Adipose tissue (tissue), 3 donors: Measurements from ENCODE around the gene CHD2. TPM values are rescaled to one million over a fixed set of nuclear protein-coding genes. Genes with fewer than 3 reads are reported as not detected.

Experiments used
- H3K27ac ChIP-seq: one replicate; pipeline ENCODE4 v1.5.1; 2013; ENCODE audit warnings: low read depth, low read length
- WGBS, 3 donors: extraction: QIAGEN DNeasy Blood & Tissue Kit; methylation state at CpG; one replicate each; pipeline ENCODE4 v1.1.7; 2013; 5-methylcytosine and 5-hydroxymethylcytosine counted together
- polyA plus RNA-seq, 3 donors: library from polyadenylated mRNA; stranded (reverse); fragments of 200-250 nt; gene quantifications; one replicate each; pipeline ENCODE4 v1.2.3, GENCODE V29; 2013
- donor health status: healthy with polysubstance abuse.
- donor health status: Bipolar disorder and iron deficiency.
- donor health status: healthy.

CHD2 gene
- polyA plus RNA-seq, 3 donors = 12.5 to 38.1 (median 32.6) TPM

DNA sequence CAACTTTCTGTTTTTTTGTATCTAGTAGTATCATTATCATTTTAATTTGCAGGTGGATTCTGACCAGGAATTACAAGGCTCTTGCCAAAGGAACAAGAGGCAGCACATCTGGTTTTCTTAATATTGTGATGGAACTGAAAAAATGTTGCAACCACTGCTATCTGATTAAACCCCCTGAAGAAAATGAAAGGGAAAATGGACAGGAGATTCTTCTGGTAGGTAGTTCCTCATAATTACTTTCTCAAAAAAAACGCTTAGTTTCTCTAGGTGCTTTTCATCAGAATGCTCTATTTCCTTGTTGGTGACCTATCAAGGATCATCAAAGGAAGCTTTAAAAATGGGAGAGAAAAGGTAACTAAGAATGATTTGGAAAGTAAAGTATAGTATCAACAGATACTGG lies 71.6 kb downstream of the CHD2 start:
- 62 to 81% (median 77%) methylated on average over 1 of the region's 1 CpG for WGBS, 3 donors
- no peak overlapping the region for H3K27ac ChIP-seq

DNA sequence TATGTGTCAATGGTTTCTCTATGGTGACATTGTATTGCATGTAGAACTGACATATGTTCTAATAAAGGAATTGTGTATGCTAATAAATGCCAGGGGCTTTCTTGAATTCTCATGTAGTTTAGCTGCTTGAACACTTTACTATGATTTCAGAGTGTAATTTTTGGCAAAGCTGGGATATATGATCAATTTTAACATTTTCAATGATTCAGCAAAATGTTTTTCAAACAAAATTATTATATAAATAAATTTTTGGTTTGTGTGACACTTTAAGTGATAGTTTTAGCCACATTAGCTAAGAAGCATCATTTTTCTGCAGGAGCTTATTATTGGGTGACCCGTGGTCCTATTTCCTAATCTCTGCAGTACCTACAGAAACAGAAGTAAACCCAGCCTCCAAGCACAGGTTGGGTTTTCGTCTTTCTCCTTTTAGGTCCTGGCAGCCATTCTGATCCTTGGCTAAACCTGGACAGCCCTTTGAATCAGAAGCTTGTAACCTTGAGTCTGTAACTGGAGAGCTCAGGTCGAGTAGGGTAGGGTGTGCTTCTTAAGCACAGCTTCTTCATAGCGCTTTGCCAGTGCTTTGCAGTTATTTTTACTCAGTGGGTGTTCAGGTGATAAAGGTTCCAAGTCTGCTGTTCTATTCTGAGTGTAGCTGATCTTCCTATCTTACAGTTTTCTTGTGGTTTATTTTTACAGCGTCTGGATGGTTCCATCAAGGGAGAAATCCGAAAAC lies 74.2 kb downstream of the CHD2 start:
- 82 to 93% (median 92%) methylated on average over 6 of the region's 6 CpGs for WGBS, 3 donors
- no peak overlapping the region for H3K27ac ChIP-seq

DNA sequence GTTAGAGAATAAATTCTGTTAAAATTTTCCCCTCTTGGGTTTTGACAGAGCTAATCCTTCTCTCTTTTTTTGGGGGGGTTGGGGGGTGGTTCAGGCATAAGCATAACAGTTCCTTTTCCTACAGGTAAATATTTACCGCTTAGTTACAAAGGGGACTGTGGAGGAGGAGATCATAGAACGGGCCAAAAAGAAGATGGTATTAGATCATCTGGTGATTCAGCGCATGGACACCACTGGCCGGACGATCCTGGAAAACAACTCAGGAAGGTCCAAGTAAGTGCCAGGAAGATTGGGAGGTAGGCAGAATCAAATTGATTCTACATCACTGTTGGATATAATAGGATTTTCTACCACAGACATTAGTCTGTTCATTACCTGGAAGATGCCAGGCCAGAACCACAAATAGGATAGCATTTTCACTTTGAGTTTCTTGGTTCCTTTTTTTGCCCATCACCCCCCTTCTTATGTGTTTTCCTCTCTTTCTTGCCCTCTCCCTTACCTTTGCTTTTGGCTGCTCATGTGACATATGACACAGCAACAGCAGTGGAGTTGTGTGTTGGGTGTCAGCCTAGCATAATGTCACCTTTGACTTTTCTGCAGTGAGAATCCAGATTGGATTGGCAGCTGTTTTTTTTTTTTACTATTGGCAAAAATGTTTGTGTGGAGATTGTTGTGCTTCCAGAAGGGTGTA lies 79.0 kb downstream of the CHD2 start:
- 83 to 94% (median 90%) methylated on average over 5 of the region's 5 CpGs for WGBS, 3 donors
- no peak overlapping the region for H3K27ac ChIP-seq

DNA sequence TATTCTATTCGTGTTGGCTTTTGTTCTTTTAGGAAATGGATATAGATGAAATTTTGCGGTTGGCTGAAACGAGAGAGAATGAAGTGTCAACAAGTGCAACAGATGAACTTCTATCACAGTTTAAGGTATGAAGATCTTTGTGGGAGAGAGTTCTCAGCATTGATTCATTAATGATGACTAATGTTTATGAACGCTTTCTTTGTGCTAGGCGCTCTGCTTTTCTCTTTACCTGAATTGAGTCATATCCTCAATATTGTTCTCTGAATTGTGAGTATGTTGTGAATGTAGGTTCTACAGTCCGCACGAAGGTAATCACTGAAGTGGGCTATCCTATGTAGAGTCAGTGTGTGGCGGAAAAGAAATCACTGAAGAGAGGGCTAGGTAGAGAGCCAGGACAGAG lies 81.2 kb downstream of the CHD2 start:
- no peak overlapping the region for H3K27ac ChIP-seq
- WGBS, 3 donors = 84 to 96% (median 89%) methylated on average over 8 of the region's 8 CpGs

DNA sequence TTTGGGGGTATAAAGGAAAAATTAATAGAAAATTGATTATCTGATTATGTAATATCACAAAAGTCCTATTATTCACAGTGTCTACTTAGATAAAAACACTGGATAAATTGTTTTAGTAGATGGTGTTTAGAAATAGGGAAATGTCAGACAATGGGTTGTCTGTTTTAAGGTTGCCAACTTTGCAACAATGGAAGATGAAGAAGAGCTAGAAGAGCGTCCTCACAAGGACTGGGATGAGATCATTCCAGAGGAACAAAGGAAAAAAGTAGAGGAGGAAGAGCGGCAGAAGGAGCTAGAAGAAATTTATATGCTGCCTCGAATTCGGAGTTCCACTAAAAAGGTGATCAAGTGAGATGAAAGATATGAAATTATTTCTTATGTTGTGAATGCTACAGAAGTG lies 84.0 kb downstream of the CHD2 start:
- no peak overlapping the region for H3K27ac ChIP-seq
- WGBS, 3 donors = 88 to 94% (median 90%) methylated on average over 4 of the region's 4 CpGs

DNA sequence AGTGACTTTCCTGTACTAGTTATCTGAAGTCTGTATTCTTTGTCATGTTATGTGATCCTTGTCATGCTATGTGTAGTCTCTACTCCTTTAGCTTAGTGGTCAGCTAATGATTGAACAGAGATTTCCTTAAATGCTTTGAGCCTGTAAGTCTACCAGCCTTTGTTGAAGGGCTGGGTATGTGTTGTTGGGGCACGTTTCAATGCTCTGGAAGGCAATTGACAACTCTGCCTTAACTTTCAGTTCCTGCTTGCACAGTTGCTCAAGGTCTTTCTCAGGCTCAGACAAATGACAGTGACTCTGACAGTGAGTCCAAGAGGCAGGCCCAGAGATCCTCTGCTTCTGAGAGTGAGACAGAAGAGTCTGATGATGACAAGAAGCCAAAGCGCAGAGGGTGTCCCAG lies 89.3 kb downstream of the CHD2 start:
- 83 to 88% (median 83%) methylated on average over 2 of the region's 2 CpGs for WGBS, 3 donors
- H3K27ac ChIP-seq = no peak overlapping the region

DNA sequence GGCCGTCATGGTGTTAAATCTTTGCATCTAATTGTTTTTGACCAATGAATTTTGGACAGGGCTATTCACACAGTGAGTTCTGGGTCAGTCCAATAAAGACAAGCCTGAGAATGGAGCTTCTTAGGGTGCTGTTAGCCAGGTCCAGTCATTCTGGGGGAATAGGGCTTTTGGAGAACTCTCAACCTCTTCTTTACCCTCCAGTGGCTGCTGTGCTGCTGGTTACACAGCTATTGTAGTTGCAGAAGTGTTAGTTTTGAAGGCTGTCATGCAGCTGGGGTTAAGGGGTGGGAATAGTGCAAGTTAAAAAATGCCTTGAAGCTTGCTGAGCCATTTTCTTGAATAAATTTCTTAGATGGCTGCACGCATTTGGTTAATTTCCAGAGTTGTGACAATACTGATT lies 89.9 kb downstream of the CHD2 start:
- no peak overlapping the region for H3K27ac ChIP-seq
- WGBS, 3 donors = 82 to 97% (median 93%) methylated on average over 2 of the region's 2 CpGs

DNA sequence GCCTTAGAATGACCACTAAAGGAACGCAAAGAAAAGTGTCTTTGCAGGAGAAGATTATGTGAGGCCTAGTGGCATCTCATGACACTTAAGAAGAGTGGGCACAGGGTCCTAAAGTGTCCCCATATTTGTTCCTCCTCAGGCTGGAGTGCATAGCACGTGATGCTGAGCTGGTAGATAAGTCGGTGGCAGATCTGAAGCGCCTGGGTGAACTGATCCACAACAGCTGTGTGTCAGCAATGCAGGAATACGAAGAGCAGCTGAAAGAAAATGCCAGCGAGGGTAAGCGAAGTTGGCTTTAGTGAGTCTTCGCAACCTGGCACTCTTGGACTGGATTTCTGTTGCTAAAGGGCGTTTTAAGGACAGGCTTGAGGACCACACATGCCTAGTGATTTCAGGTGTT lies 92.6 kb downstream of the CHD2 start:
- 86 to 93% (median 90%) methylated on average over 9 of the region's 9 CpGs for WGBS, 3 donors
- no peak overlapping the region for H3K27ac ChIP-seq

DNA sequence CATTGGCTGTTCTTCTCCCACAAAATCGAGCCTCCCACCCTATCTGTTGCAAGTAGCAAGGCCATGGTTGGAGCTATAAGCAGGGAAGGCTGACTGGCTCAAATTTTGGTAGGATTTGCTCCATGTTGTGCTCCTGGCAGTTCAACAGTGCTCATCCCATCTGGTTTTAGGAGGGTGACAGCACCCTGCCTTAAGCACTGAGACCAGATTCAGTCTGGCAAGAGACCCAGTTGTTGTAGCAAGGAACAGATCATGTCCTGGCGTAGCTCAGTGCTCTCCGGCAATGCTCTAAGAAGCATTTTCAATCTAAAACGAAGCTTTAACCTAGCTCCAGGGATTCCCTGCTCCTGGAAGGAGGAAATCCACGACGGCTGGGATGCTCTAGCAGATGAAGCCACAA lies 97.7 kb downstream of the CHD2 start:
- no peak overlapping the region for H3K27ac ChIP-seq
- 91 to 95% (median 94%) methylated on average over 6 of the region's 6 CpGs for WGBS, 3 donors

DNA sequence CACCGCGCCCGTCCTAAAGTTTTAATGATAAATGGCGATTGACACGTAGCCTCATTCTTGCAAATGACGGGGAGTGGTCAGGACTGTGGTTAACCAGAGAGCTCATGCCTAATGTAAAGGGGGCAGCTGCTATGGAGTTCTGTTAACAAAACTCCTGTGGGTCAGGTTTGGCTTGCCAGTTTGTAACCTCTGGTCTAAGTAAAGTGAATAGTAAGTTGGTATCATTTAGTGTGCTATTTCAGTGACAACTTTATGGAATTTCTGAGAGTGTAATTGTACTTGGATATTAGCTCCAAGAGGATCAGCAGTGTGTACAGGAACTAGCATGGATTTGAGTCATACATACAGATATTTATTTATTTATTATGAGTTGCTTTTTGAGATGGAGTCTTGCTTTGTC lies 101.0 kb downstream of the CHD2 start:
- no peak overlapping the region for H3K27ac ChIP-seq
- 87 to 98% (median 97%) methylated on average over 6 of the region's 6 CpGs for WGBS, 3 donors

DNA sequence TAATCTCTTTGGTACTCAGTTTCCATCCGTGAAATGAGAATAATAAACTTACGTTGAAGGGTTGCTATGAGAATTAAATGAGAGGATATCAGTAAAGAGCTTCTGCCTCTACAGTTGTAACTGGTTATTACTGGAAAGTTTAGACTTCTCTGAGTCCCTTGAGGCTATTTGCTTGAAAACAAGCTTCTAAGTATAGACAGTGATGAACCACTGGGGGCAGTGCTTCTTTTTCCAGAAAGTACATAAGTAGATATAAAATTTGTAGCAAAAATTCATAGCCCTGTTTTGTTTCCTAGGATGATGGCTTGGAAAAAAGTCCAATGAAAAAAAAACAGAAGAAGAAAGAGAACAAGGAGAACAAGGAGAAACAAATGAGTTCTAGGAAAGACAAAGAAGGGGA lies 101.8 kb downstream of the CHD2 start:
- WGBS, 3 donors = 86 to 93% (median 89%) methylated on average over 2 of the region's 2 CpGs
- no peak overlapping the region for H3K27ac ChIP-seq

DNA sequence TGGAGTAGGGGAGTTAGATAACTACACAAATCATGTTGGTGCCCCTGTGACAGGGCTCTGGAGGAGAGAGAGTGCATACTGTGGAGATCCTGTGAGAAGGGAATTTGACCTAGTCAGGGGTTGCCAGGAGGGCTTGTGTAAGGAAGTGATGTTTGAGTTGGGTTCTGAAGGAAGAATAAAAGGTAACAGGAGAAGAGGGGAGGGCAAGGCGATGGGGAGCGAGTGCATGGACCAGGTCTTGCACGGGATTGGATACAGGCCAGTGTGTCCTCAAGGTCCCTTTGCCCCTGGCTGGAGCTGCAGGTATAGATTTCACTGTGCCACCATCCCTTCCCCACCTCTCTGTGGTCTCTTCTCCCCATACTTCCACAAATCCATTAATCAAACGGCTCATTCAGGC lies 105.0 kb downstream of the CHD2 start:
- H3K27ac ChIP-seq = no peak overlapping the region
- 68 to 93% (median 86%) methylated on average over 4 of the region's 4 CpGs for WGBS, 3 donors

DNA sequence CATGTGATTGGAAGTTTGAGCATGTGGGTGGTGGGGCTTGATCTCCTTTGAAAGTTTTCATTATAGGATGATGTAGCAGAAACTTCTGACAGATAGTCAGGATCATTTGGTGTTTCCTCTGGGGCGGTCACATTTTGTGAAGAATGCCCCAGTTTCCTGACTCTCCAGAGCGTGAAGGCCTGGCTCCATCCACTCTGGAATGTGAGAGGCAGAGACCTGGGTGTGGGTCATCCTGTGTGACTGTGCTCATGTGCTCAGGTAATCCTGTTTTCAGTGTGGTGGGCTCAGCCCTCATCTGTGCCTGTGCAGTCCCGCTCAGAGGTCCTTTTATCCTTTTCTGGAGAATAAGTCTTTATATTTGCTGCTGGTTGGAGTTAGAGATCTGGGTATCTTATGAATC lies 107.9 kb downstream of the CHD2 start:
- no peak overlapping the region for H3K27ac ChIP-seq
- WGBS, 3 donors = 93 to 98% (median 95%) methylated on average over 3 of the region's 3 CpGs

DNA sequence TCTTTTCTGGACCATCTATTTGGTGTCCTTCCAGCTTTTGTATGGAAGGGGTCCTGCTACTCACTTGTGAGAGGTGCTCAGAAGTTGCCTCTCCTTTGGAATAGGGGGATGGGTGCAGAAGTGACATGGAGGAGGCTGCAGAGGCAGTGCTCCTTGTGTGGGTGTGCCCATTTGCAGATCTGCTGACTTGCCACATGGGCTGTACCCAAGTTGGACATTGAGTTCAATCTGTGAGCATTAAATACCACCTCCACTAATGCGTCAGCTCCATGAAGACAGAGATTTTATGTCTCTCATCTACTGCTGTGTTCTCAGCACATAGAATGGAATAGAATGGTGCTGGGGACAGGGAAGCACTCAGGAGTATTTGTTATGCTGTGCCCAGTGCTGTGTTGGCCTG lies 112.7 kb downstream of the CHD2 start:
- WGBS, 3 donors = 90 to 97% (median 97%) methylated on average over 1 of the region's 1 CpG
- no peak overlapping the region for H3K27ac ChIP-seq

DNA sequence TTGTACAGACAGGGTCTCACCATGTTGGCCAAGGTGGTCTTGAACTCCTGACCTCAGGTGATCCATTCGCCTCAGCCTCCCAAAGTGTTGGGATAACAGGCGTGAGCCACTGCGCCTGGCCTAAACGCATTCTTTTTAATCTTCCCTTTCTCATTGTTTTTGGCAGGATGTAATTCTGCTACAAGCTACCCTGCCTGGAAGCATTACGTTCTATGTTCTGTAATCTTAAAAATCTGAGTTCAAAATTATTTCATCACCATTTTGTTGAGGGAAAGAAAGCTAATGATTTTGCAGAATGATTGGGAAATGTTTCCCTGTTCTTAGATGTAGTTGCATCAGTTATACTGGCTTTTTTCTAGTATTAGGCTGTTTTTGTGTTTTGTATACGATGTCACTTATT lies 117.4 kb downstream of the CHD2 start:
- no peak overlapping the region for H3K27ac ChIP-seq
- 61 to 87% (median 71%) methylated on average over 6 of the region's 6 CpGs for WGBS, 3 donors

DNA sequence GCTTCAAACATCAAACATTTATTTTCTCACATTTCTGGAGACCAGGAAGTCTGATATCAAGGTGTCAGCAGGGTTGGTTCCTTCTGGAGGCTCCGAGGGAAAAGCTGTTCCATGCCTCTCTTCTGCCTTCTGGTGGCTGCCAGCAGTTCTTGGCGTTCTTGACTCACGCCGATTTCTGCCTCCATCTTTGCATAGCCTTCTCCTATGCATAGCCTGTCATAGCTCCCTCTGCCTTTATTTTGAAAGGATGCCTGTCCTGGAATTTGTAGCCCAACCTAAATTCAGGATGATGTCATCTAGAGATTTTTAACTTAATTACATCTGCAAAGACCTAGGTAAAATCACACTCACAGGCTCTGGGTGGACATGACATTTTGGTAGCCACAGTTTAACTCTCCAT lies 118.5 kb downstream of the CHD2 start:
- no peak overlapping the region for H3K27ac ChIP-seq
- WGBS, 3 donors = 74 to 88% (median 88%) methylated on average over 4 of the region's 4 CpGs

DNA sequence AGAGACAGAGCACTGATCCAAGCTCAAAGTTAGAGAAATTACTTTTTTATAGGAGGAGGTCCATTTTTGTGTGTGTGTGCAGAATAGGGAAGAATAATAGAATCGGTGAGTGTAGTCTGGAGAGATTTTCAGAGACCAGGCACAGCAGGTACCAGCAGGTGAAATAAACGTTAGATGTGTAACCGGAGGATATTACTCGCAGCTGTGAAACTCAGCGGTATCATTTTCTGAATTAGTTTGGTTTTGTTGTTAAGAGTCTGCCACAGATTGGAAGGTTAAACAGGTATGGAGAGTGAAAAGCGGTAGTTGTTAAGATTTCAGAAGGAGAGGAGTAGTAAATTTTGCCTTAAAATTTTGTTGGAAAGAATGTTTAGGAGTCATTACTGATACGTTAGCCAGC lies 119.0 kb downstream of the CHD2 start:
- WGBS, 3 donors = 88 to 94% (median 90%) methylated on average over 7 of the region's 7 CpGs
- H3K27ac ChIP-seq = no peak overlapping the region

DNA sequence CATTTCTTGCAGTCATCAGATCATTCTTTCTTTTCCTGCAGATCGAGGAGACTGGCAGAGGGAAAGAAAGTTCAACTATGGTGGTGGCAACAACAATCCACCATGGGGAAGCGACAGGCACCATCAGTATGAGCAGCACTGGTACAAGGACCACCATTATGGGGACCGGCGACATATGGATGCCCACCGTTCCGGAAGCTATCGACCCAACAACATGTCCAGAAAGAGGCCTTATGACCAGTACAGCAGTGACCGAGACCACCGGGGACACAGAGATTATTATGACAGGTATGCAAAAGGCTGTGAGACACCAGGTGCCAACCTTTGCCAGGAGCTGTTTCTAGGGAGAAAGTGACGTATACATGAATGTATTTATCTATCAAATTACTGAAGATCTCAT lies 119.8 kb downstream of the CHD2 start:
- H3K27ac ChIP-seq = no peak overlapping the region

DNA sequence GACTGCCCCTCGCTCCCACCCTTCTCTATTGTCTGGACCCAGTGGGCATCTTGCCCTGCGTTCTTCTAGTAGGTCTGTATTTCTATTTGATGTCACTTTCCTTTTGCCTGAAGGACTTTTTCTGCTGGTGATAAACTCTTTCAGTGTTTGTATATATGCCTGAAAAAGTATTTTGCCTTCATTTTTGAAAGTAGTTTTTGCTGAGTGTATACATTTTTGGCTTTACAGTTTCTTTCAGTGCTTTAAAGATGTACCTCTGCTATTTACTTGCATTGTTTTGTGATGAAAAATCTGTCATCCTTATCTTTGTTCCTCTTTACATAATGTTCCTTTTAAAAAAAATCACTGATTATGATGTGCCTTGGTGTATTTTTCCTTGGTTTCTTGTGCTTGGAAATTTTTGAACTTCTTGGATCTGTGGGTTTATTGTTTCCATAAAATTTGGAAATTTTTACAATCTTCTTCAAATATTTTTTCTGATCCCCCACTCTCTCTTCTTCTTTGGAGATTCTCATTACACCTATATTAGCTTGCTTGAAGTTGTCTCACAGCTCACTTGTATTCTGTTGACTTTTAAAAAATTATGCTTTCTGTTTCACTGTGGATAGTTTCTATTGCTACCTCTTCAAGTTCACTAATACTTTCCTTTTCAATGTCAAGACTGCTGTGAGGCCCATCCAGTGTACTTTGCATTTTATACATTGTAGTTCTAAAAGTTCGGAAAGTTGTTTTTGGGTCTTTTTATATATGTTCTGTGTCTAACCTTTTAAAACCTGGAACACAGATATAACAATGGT lies 121.0 kb downstream of the CHD2 start:
- no peak overlapping the region for H3K27ac ChIP-seq
- WGBS, 3 donors = 92 to 100% (median 98%) methylated on average over 3 of the region's 3 CpGs

More for the DNA sequence above, 119.8 kb downstream of the CHD2 start:
- 96 to 98% (median 96%) methylated on average over 10 of the region's 10 CpGs for WGBS, 3 donors
